HepG2 (cell line): ENCODE data around the gene THPO. TPM values are rescaled to one million over a fixed set of nuclear protein-coding genes. Genes with fewer than 3 reads are reported as not detected.
A peak's percentile ranks its signal among the peaks of the same experiment; 100 is the strongest.

Source experiments
- ATAC-seq: fragments of 200-7000 bp; cut with Tn5 transposase; 3 replicates; pipeline ENCODE4 v1.9.1; 2020; ENCODE audit warnings: mild to moderate bottlenecking, moderate library complexity
- BruUV-seq: library from RNA; stranded (reverse); fragments of 400-500 nt; replicated peaks from 2 replicates; lab custom pipeline; 2021; lab: Mats Ljungman, UMichigan
- CTCF ChIA-PET: fragments of 300-600 bp; formaldehyde crosslinking; extraction: SDS; loops from one replicate; lab custom pipeline; 2021; ENCODE audit warnings: low total read pairs, inconsistent platforms, low intra/inter-chr PET ratio; lab: Yijun Ruan, JAX
- POLR2A ChIA-PET: fragments of 350-600 bp; sonication (Branson Sonifier 250); formaldehyde crosslinking; loops from one replicate; lab custom pipeline; 2020; ENCODE audit warnings: antibody characterized with exemption, inconsistent platforms; lab: Yijun Ruan, JAX
- DNase-seq: peaks from one replicate; pipeline ENCODE4 v3.0.0-alpha.2; 2015; ENCODE audit warnings: low spot score
- FAIRE-seq: peaks from 3 replicates; lab custom pipeline; 2011; peaks lifted over from hg19 to GRCh38; lab: Jason Lieb, UNC
- H2AFZ ChIP-seq: one replicate; pipeline ENCODE4 v1.6.1; 2011; ENCODE audit warnings: low read length, inconsistent platforms
- H3K27ac ChIP-seq: fragments of 300-600 bp; 3 replicates; pipeline ENCODE4 v1.8.0; 2011; ENCODE audit warnings: mixed run types, mild to moderate bottlenecking, mixed read lengths, low read length, inconsistent platforms; ENCODE audit not compliant: insufficient read depth; ENCODE audit errors: extremely low read length
- H3K27me3 ChIP-seq, 2 experiments: fragments of 200-600 bp in 1 of 2; 2 replicates in 1 of 2; 3 replicates in 1 of 2; pipeline versions ENCODE4 v1.6.0 to v1.8.0; 2011; ENCODE audit warnings: low read length in 2 of 2, mild to moderate bottlenecking in 2 of 2, moderate library complexity in 2 of 2, inconsistent platforms in 1 of 2; ENCODE audit not compliant: insufficient read depth in 2 of 2, control insufficient read depth in 1 of 2
- H3K36me3 ChIP-seq, 2 experiments: fragments of 200-600 bp in 1 of 2; replicated peaks in 1 of 2; 2 replicates in 1 of 2; 3 replicates in 1 of 2; pipeline versions ENCODE4 v1.5.1 to v1.8.0; 2011; ENCODE audit warnings: low read length in 2 of 2, inconsistent platforms in 1 of 2; ENCODE audit not compliant: insufficient read depth in 2 of 2, control insufficient read depth in 1 of 2
- H3K4me1 ChIP-seq: 2 replicates; pipeline ENCODE4 v1.5.1; 2012; ENCODE audit warnings: low read length, inconsistent platforms; ENCODE audit not compliant: insufficient read depth
- H3K4me2 ChIP-seq: 2 replicates; pipeline ENCODE4 v1.6.0; 2011; ENCODE audit warnings: low read depth, low read length, inconsistent platforms
- H3K4me3 ChIP-seq, 3 experiments: fragments of 200-600 bp in 1 of 3; sonication (generic), shearing (Covaris generic) in 1 of 3; replicated peaks in 1 of 3; 2 replicates each; pipeline ENCODE4 v1.5.1; 2011 to 2016; ENCODE audit warnings: low read length in 3 of 3, inconsistent platforms in 2 of 3, low read depth in 2 of 3, mild to moderate bottlenecking in 2 of 3, control low read depth in 1 of 3, mixed read lengths in 1 of 3; ENCODE audit not compliant: insufficient read depth in 1 of 3
- H3K79me2 ChIP-seq: one replicate; pipeline ENCODE4 v1.6.1; 2011; ENCODE audit warnings: low read length, inconsistent platforms; ENCODE audit not compliant: insufficient read depth
- H3K9ac ChIP-seq: 2 replicates; pipeline ENCODE4 v1.6.0; 2011; ENCODE audit warnings: mild to moderate bottlenecking, low read depth, low read length, inconsistent platforms; ENCODE audit not compliant: insufficient read depth
- H3K9me3 ChIP-seq: 2 replicates; pipeline ENCODE4 v1.5.1; 2012; ENCODE audit warnings: mild to moderate bottlenecking, low read length
- H4K20me1 ChIP-seq: 2 replicates; pipeline ENCODE4 v1.6.0; 2011; ENCODE audit warnings: inconsistent platforms, mild to moderate bottlenecking, low read length, moderate library complexity; ENCODE audit not compliant: insufficient read depth
- AGO1 ChIP-seq: fragments of 200-400 bp; formaldehyde crosslinking; IDR thresholded peaks from 2 replicates; pipeline ENCODE4 v1.6.1; 2017; ENCODE audit warnings: mild to moderate bottlenecking, low read depth, low read length, moderate library complexity; ENCODE audit not compliant: poor library complexity, severe bottlenecking
- BATF2 ChIP-seq: sonication (generic); formaldehyde crosslinking; IDR thresholded peaks from 2 replicates; pipeline ENCODE4 v1.8.0; 2022; ENCODE audit warnings: mild to moderate bottlenecking, missing genetic modification reagents, moderate library complexity
- BRCA1 ChIP-seq: sonication (generic); formaldehyde crosslinking; IDR thresholded peaks from 2 replicates; pipeline ENCODE4 v1.4.0; 2020; ENCODE audit warnings: missing genetic modification reagents
- KAT8 ChIP-seq: IDR thresholded peaks from 2 replicates; pipeline ENCODE4 v1.6.1; 2016; ENCODE audit warnings: missing genetic modification reagents, missing compliant biosample characterization
- KDM2A ChIP-seq: sonication (generic); formaldehyde crosslinking; IDR thresholded peaks from 2 replicates; pipeline ENCODE4 v1.4.0; 2020; ENCODE audit warnings: low read depth, missing genetic modification reagents, borderline replicate concordance
- MAZ ChIP-seq, 2 experiments: sonication (generic) in 1 of 2; formaldehyde crosslinking in 1 of 2; IDR thresholded peaks; 2 replicates each; pipeline versions ENCODE4 v1.5.0 to v1.6.1; 2012 to 2020; ENCODE audit warnings: low read depth in 2 of 2, mild to moderate bottlenecking in 2 of 2, borderline replicate concordance in 1 of 2, improper control_type of control experiment in 1 of 2, low read length in 1 of 2, missing genetic modification reagents in 1 of 2, moderate library complexity in 1 of 2
- MEIS1 ChIP-seq: sonication (generic); formaldehyde crosslinking; IDR thresholded peaks from 2 replicates; pipeline ENCODE4 v1.9.0; 2021; ENCODE audit warnings: mild to moderate bottlenecking, missing genetic modification reagents, moderate library complexity, borderline replicate concordance
- POLR2A ChIP-seq, 2 experiments: IDR thresholded peaks; 2 replicates each; pipeline ENCODE4 v1.6.1; 2011; ENCODE audit warnings: low read depth in 2 of 2, low read length in 2 of 2, mild to moderate bottlenecking in 1 of 2, moderate library complexity in 1 of 2; ENCODE audit not compliant: insufficient read depth in 1 of 2
- SAP130 ChIP-seq: IDR thresholded peaks from 2 replicates; pipeline ENCODE4 v1.6.1; 2016; ENCODE audit warnings: low read depth
- SRSF1 ChIP-seq: fragments of 200-400 bp; formaldehyde crosslinking; optimal IDR thresholded peaks from 2 replicates; pipeline ENCODE3; 2017; ENCODE audit warnings: mild to moderate bottlenecking, low read depth, low read length, moderate library complexity
- TARDBP ChIP-seq: sonication (generic); formaldehyde crosslinking; IDR thresholded peaks from 2 replicates; pipeline ENCODE4 v1.8.0; 2022; ENCODE audit warnings: mild to moderate bottlenecking, missing genetic modification reagents
- TFAP4 ChIP-seq: sonication (generic); IDR thresholded peaks from 2 replicates; pipeline ENCODE4 v1.6.1; 2016; ENCODE audit warnings: low read depth, borderline replicate concordance
- ZNF263 ChIP-seq: sonication (generic); formaldehyde crosslinking; IDR thresholded peaks from 2 replicates; pipeline ENCODE4 v1.4.0; 2020; ENCODE audit warnings: missing genetic modification reagents
- ZNF563 ChIP-seq: sonication (generic); formaldehyde crosslinking; IDR thresholded peaks from 2 replicates; pipeline ENCODE4 v1.8.0; 2022; ENCODE audit warnings: mild to moderate bottlenecking, moderate library complexity, missing genetic modification reagents
- ZNF646 ChIP-seq: sonication (generic); formaldehyde crosslinking; IDR thresholded peaks from 2 replicates; pipeline ENCODE4 v1.9.0; 2021; ENCODE audit warnings: mild to moderate bottlenecking, missing genetic modification reagents
- ZNF841 ChIP-seq: sonication (generic); formaldehyde crosslinking; IDR thresholded peaks from 2 replicates; pipeline ENCODE4 v1.8.1; 2023; ENCODE audit warnings: missing genetic modification reagents, borderline replicate concordance
- ZSCAN25 ChIP-seq: sonication (generic); formaldehyde crosslinking; IDR thresholded peaks from 2 replicates; pipeline ENCODE4 v1.8.0; 2022; ENCODE audit warnings: mild to moderate bottlenecking, missing genetic modification reagents
- WGBS: methylation state at CpG from one replicate; pipeline ENCODE4 v1.1.6; 2017; ENCODE audit warnings: low lambda C conversion rate; 5-methylcytosine and 5-hydroxymethylcytosine counted together
- in situ Hi-C: cut with HindIII; loops from 2 replicates; pipeline ENCODE4 v1.10.0; 2017; ENCODE audit warnings: low pct_unique_long_range_greater_than_20kb; ENCODE audit not compliant: extremely low pct_ligation_motif_present
- intact Hi-C: fragments of 100-400 bp; cut with micrococcal nuclease; formaldehyde crosslinking; loops from one replicate; pipeline ENCODE4 v1.10.0; 2022; ENCODE audit not compliant: unreplicated experiment
- polyA plus RNA-seq, 8 experiments: library from polyadenylated mRNA; depleted of rRNA in 3 of 8; stranded (reverse) in 7 of 8; unstranded in 1 of 8; fragments of >200 nt; fragmentation: Illumina TruSeq in 4 of 8; extraction: Trizol in 4 of 8; gene quantifications; 2 replicates each; pipeline versions ENCODE4 v1.2.1 to v1.2.3, GENCODE V29; 2011 to 2016; ENCODE audit warnings: low read depth in 4 of 8, missing spikeins in 1 of 8, mixed read lengths in 1 of 8; ENCODE audit not compliant: insufficient read depth in 1 of 8
- total RNA-seq, 5 experiments: library from RNA; depleted of rRNA; stranded (reverse); fragments of >200 nt; fragmentation: Illumina TruSeq; extraction: Trizol; gene quantifications; 2 replicates each; pipeline ENCODE4 v1.2.3, GENCODE V29; 2016; ENCODE audit warnings: low read depth in 1 of 5

THPO gene
- total and polyA plus RNA-seq, 2 of the 13 experiments (the other 11 are each of a cell fraction or from before 2014, with no cell fraction given), result 2.8 to 4.8 TPM

- peak overlapping the region; percentile 58 for H3K9ac ChIP-seq
- DNase-seq (peak; percentile 21), FAIRE-seq (no peak), ATAC-seq (no peak)
- 0 out of 2 replicates have a peak, but pooled peaks cover 3% of the 10 kb centered on the region for H4K20me1 ChIP-seq
- no TSS peak for BruUV-seq
- no peaks in the 10 kb centered on the region for H3K9me3 ChIP-seq
- ChIA-PET CTCF (no interaction called here), POLR2A (interaction anchor here (1.0 to 2.2 kb wide), 4 partner anchors 9 to 33 kb away, joined by 4 to 14 read pairs (median 5); partner anchors contain the start of genes CLCN2 and POLR2H)
- peaks cover 9 to 29% of the 10 kb centered on the region in 2 experiments; a peak in 4 of 5 replicates for H3K36me3 ChIP-seq
- in situ Hi-C loops (no loop called here), intact Hi-C loops (no loop called here)
- peaks cover 25% of the 10 kb centered on the region for H3K79me2 ChIP-seq
- no peaks in the 10 kb centered on the region; a peak in 1 of 5 replicates for H3K27me3 ChIP-seq
- no peak overlapping the region for H3K27ac ChIP-seq
- peaks cover 27% of the 10 kb centered on the region for H3K4me1 ChIP-seq
- WGBS, result no CpG with 5 or more reads among the region's 62 CpGs
- no peak overlapping the region for H2AFZ ChIP-seq
- H3K4me2 ChIP-seq, result peak overlapping the region; percentile 80
- peak overlapping the region; percentile 59 to 79 (median 71); a peak in 4 of 6 replicates for H3K4me3 ChIP-seq
- TF ChIP-seq KAT8 (CRISPR knock-in tag) (no peak), ZNF646 (no peak), KDM2A (CRISPR knock-in tag) (0 out of 2 replicates have a peak, but pooled peaks have one; percentile 8), ZNF263 (CRISPR knock-in tag) (peak; percentile 86), MAZ (IDR thresholded peaks at IDR 0.05; ENCODE audit: borderline replicate concordance, low read depth, low read length) (peak; percentile 94), MAZ (CRISPR knock-in tag; IDR thresholded peaks at IDR 0.05; ENCODE audit: low read depth) (0 out of 2 replicates have a peak, but pooled peaks have one; percentile 40), BATF2 (CRISPR knock-in tag) (no peak), AGO1 (peak; percentile 50), BRCA1 (CRISPR knock-in tag) (no peak), TFAP4 (peak; percentile 73; the same call in 1 of the 2 replicates), ZNF563 (CRISPR knock-in tag) (0 out of 2 replicates have a peak, but pooled peaks have one; percentile 45), ZSCAN25 (CRISPR knock-in tag) (0 out of 2 replicates have a peak, but pooled peaks have one; percentile 23), MEIS1 (CRISPR knock-in tag) (no peak), ZNF841 (CRISPR knock-in tag) (no peak), POLR2A (IDR thresholded peaks at IDR 0.05; ENCODE audit: insufficient read depth in 1 of 2, low read depth in 2 of 2, low read length in 2 of 2) (peak in 1 of 2 experiments; percentile 37; a peak in 1 of 4 replicates), TARDBP (CRISPR knock-in tag) (no peak), SRSF1 (no peak), SAP130 (peak; percentile 21; the same call in 1 of the 2 replicates)
Observed at GRCh38 chr3:184380185-184380626, 2.2 kb upstream of the THPO start.
